Mammary epithelial cell (primary cell): ENCODE results near the gene ASGR2.

Experiments
- CTCF ChIP-seq, 2 donors: IDR thresholded peaks in 1 of 2; conservative IDR thresholded peaks in 1 of 2; 2 replicates each; pipeline ENCODE4 v1.5.1; 2011 to 2012; ENCODE audit warnings: inconsistent platforms in 2 of 2, low read length in 2 of 2, mild to moderate bottlenecking in 2 of 2, control low read depth in 1 of 2, low read depth in 1 of 2; ENCODE audit not compliant: insufficient read depth in 1 of 2; ENCODE audit errors: extremely low read depth in 1 of 2
- EZH2 ChIP-seq: IDR thresholded peaks from 2 replicates; pipeline ENCODE4 v1.6.1; 2012; ENCODE audit warnings: low read length, inconsistent platforms, borderline replicate concordance

- TF ChIP-seq CTCF (conservative IDR thresholded peaks at IDR 0.05 in 1 of 2, IDR thresholded peaks at IDR 0.05 in 1 of 2; ENCODE audit: extremely low read depth in 1 of 2, insufficient read depth in 1 of 2, low read depth in 1 of 2, low read length in 2 of 2): no peak
- no peak for TF ChIP-seq EZH2
Observed at GRCh38 chr17:7128160-7128559, 13.5 kb upstream of the ASGR2 start.
